ENCODE measurements around the gene TMIGD3. TPM values are rescaled to one million over a fixed set of nuclear protein-coding genes. Genes with fewer than 3 reads are reported as not detected.

TMIGD3 gene
- total RNA-seq, 6 experiments from 2014 or later, result 2.4 to 9.7 (median 5.8) TPM

GRCh38 chr1:111462370-111463028 lies 40.9 kb downstream of the TMIGD3 start:
- DNase-seq, result no peak
- intact Hi-C loops (cut with DNase I), result no loop called here
- 80% methylated on average over 4 of the region's 4 CpGs for WGBS (ENCODE audit: insufficient coverage, low coverage, low lambda C conversion rate, missing lambda C conversion rate)
- H3K4me1 ChIP-seq, result no peaks in the 10 kb centered on the region
- peaks cover 3 to 40% (median 20%) of the 10 kb centered on the region in 4 donors for H3K36me3 ChIP-seq
- H3K27ac ChIP-seq, result no peak overlapping the region
- H3K27me3 ChIP-seq, result no peaks in the 10 kb centered on the region
- no peak for ATAC-seq
- H3K4me3 ChIP-seq, result no peak overlapping the region
- H3K9me3 ChIP-seq, result no peaks in the 10 kb centered on the region
- TF ChIP-seq CTCF (IDR thresholded peaks at IDR 0.05), result no peak
- no peak for TF ChIP-seq POLR2A (IDR thresholded peaks at IDR 0.05)

GRCh38 chr1:111461765-111462164 lies 41.7 kb downstream of the TMIGD3 start:
- 98% methylated on average over 6 of the region's 6 CpGs for WGBS (ENCODE audit: insufficient coverage, low coverage, low lambda C conversion rate, missing lambda C conversion rate)
- H3K4me3 ChIP-seq, result no peak overlapping the region
- intact Hi-C loops (cut with DNase I), result no loop called here
- TF ChIP-seq POLR2A (IDR thresholded peaks at IDR 0.05) (no peak), CTCF (IDR thresholded peaks at IDR 0.05) (no peak)
- no peak overlapping the region for H3K27ac ChIP-seq
- no peaks in the 10 kb centered on the region for H3K27me3 ChIP-seq
- DNase-seq (no peak), ATAC-seq (no peak)
- H3K36me3 ChIP-seq, result peaks cover 3 to 47% (median 22%) of the 10 kb centered on the region in 4 donors
- H3K4me1 ChIP-seq, result no peaks in the 10 kb centered on the region
- H3K9me3 ChIP-seq, result no peaks in the 10 kb centered on the region

DNA sequence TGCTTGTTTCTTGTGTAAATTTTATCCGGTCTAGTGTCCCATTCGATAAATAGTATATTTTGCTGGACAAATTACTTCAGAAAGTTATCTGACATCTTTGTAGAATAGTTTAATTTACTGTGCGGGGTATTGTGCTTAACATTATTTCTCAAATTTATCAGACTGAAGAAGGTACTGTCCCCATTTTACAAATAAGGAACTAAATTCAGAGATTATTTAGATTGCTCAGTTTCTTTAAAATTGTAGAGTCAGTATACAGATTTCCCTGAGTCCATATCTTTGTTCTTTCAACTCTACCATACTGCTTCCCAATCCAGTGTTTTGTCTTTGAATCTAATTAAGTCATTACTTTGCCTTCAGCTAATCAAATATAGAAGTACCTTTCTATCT lies 47.8 kb downstream of the TMIGD3 start:
- H3K4me1 ChIP-seq, result peaks cover 0 to 6% (median 3%) of the 10 kb centered on the region in 4 donors
- no peaks in the 10 kb centered on the region for H3K27me3 ChIP-seq
- WGBS (ENCODE audit: insufficient coverage, low coverage, low lambda C conversion rate, missing lambda C conversion rate), result 87% methylated on average over 3 of the region's 3 CpGs
- H3K27ac ChIP-seq, result no peak overlapping the region
- H3K36me3 ChIP-seq, result peaks cover 3 to 53% (median 17%) of the 10 kb centered on the region in 4 donors
- DNase-seq (no peak), ATAC-seq (no peak)
- TF ChIP-seq POLR2A (IDR thresholded peaks at IDR 0.05) (no peak), CTCF (IDR thresholded peaks at IDR 0.05) (no peak)
- H3K4me3 ChIP-seq, result no peak overlapping the region
- no peaks in the 10 kb centered on the region for H3K9me3 ChIP-seq
- intact Hi-C loops (cut with DNase I), result no loop called here

DNA sequence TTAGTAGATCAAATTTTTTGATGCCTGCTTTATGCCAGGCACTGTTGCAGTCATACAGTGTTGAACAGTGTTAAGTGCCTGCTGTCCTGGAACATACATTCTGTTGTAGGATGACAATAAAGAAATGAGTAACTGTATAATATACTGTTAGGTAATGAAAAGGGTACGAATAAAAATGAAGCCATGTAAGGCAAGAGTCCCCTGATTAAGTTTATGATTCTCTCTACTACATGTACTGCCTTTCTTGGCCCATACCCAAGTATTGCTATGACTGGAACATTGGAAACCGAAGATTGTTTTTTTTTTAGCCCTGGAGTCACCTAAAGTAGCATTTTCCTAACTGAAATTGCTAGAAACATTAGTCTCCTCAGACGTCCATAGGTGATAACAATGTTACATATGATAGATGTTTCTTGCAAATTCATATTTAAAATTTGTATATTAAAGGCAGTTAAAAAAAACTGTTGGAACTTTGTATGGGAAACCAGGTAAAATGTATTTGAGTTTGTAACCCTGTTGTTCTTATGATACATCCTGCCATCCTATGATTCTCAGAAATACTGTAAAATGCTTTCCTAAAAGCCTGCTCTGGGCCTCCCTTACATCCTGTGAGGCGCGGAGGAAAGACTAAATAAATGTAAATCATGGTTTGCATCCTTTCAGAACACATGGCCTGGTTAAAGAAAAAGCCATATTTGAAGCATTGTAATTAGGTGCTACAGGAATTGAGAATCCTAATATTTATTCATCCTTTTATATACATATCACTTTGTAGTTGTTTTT lies 48.4 kb downstream of the TMIGD3 start:
- intact Hi-C loops (cut with DNase I), result no loop called here
- DNase-seq (no peak), ATAC-seq (no peak)
- H3K4me3 ChIP-seq, result no peak overlapping the region
- no peak overlapping the region for H3K27ac ChIP-seq
- 68% methylated on average over 5 of the region's 5 CpGs for WGBS (ENCODE audit: insufficient coverage, low coverage, low lambda C conversion rate, missing lambda C conversion rate)
- peaks cover 1 to 49% (median 16%) of the 10 kb centered on the region in 4 donors for H3K36me3 ChIP-seq
- H3K27me3 ChIP-seq, result no peaks in the 10 kb centered on the region
- no peaks in the 10 kb centered on the region for H3K9me3 ChIP-seq
- H3K4me1 ChIP-seq, result peaks cover 0 to 12% (median 5%) of the 10 kb centered on the region in 4 donors
- TF ChIP-seq POLR2A (IDR thresholded peaks at IDR 0.05), result no peak
- TF ChIP-seq CTCF (IDR thresholded peaks at IDR 0.05), result no peak

Data from right lobe of liver (tissue), 6 donors.